ENCODE data around the gene BMPR1B.

Gene BMPR1B

DNA sequence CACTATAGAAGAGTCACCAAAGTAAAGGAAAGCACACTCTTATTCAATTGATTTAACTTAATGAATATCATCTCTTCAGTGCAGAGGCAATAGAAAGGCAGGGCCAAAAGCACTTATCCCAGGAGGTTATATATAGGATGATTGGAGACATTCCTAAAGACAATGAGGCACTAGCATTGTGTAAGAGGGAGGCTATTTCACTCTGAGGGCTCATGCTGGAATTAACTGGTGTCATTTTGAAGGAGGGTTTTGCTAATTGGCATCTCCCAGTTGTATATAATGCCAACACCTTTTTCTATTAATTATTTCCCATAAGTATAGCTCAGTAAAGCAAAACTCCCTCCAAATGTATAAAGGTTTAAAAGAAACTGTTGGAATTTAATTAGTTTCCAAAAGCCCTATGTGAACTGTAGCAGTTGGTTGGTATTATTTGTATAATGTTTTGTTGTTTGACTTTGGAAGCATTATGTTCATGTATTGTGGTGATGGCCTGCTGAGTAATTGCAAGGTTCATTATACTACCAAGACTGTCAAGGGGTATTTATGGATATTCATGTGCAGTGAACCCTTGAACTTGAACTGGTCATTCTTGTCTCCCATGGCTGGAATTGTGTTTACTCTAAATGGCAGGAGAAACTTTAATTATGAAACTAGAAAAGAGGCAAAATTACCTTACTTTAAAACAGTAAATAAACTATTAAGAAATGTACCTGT lies 270.3 kb downstream of the BMPR1B start:
- Histone ChIP-seq H3K36me3 (ENCODE audit: control insufficient read depth, low read length) (no peaks in the 10 kb centered on the region), H3K4me1 (ENCODE audit: control insufficient read depth, low read length) (no peaks in the 10 kb centered on the region), H3F3A (ENCODE audit: control insufficient read depth, insufficient read depth) (no peaks in the 10 kb centered on the region), H4K20me1 (ENCODE audit: control insufficient read depth, insufficient read depth, low read depth, low read length) (no peaks in the 10 kb centered on the region), H3K27ac (ENCODE audit: low read depth, low read length) (no peak overlapping the region), H3K4me3 (ENCODE audit: low read length) (no peak overlapping the region), H3K4me2 (ENCODE audit: low read length) (no peak overlapping the region), H3K79me2 (ENCODE audit: control insufficient read depth, low read length) (no peaks in the 10 kb centered on the region), H3K9me3 (ENCODE audit: control insufficient read depth, insufficient read depth, low read length) (no peaks in the 10 kb centered on the region), H3K27me3 (ENCODE audit: control insufficient read depth, low read length) (no peaks in the 10 kb centered on the region), H3K9me2 (replicated peaks; ENCODE audit: control insufficient read depth, low read length) (no peaks in the 10 kb centered on the region)
- TF ChIP-seq CTCF (IDR thresholded peaks at IDR 0.05; ENCODE audit: low read depth, low read length, poor library complexity, severe bottlenecking) (no peak), EZH2phosphoT487 (IDR thresholded peaks at IDR 0.05; ENCODE audit: borderline replicate concordance, low read length) (no peak)

DNA sequence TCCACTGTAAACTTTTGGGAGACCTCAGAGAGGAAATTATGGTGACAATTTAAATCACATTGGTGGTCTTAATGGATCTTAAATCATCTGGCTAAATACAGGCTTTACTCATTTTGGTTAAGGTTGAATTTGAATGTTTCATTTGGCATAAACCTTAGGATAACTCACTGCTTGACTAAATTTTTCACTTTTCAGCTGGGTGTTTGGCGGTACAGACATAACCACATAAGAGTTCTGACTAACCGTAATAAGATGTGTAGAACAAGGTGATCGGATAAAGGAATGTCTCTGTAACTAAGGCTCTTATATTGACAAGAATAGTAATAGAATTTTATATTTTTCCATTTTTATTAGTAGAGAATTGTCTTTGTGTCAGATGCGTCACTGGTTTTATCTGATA lies 281.0 kb downstream of the BMPR1B start:
- Histone ChIP-seq H3K27me3 (ENCODE audit: control insufficient read depth, low read length) (no peaks in the 10 kb centered on the region), H3F3A (ENCODE audit: control insufficient read depth, insufficient read depth) (no peaks in the 10 kb centered on the region), H3K9me2 (replicated peaks; ENCODE audit: control insufficient read depth, low read length) (no peaks in the 10 kb centered on the region), H3K36me3 (ENCODE audit: control insufficient read depth, low read length) (no peaks in the 10 kb centered on the region), H3K27ac (ENCODE audit: low read depth, low read length) (no peak overlapping the region), H4K20me1 (ENCODE audit: control insufficient read depth, insufficient read depth, low read depth, low read length) (no peaks in the 10 kb centered on the region), H3K9me3 (ENCODE audit: control insufficient read depth, insufficient read depth, low read length) (no peaks in the 10 kb centered on the region), H3K4me3 (ENCODE audit: low read length) (no peak overlapping the region), H3K79me2 (ENCODE audit: control insufficient read depth, low read length) (no peaks in the 10 kb centered on the region), H3K4me2 (ENCODE audit: low read length) (no peak overlapping the region), H3K4me1 (ENCODE audit: control insufficient read depth, low read length) (no peaks in the 10 kb centered on the region)
- TF ChIP-seq CTCF (IDR thresholded peaks at IDR 0.05; ENCODE audit: low read depth, low read length, poor library complexity, severe bottlenecking) (no peak), EZH2phosphoT487 (IDR thresholded peaks at IDR 0.05; ENCODE audit: borderline replicate concordance, low read length) (no peak)

GRCh38 chr4:95044324-95044837 lies 286.6 kb downstream of the BMPR1B start:
- no peaks in the 10 kb centered on the region for H4K20me1 ChIP-seq (ENCODE audit: control insufficient read depth, insufficient read depth, low read depth, low read length)
- no peak for TF ChIP-seq EZH2phosphoT487 (IDR thresholded peaks at IDR 0.05; ENCODE audit: borderline replicate concordance, low read length)
- no peak for TF ChIP-seq CTCF (IDR thresholded peaks at IDR 0.05; ENCODE audit: low read depth, low read length, poor library complexity, severe bottlenecking)

More at GRCh38 chr4:95044324-95044837, 286.6 kb downstream of the BMPR1B start:
- Histone ChIP-seq H3K4me1 (ENCODE audit: control insufficient read depth, low read length) (no peaks in the 10 kb centered on the region), H3K27me3 (ENCODE audit: control insufficient read depth, low read length) (no peaks in the 10 kb centered on the region), H3K4me3 (ENCODE audit: low read length) (no peak overlapping the region), H3K9me3 (ENCODE audit: control insufficient read depth, insufficient read depth, low read length) (no peaks in the 10 kb centered on the region), H3F3A (ENCODE audit: control insufficient read depth, insufficient read depth) (no peaks in the 10 kb centered on the region), H3K79me2 (ENCODE audit: control insufficient read depth, low read length) (no peaks in the 10 kb centered on the region), H3K36me3 (ENCODE audit: control insufficient read depth, low read length) (no peaks in the 10 kb centered on the region), H3K27ac (ENCODE audit: low read depth, low read length) (no peak overlapping the region), H3K4me2 (ENCODE audit: low read length) (no peak overlapping the region), H3K9me2 (replicated peaks; ENCODE audit: control insufficient read depth, low read length) (no peaks in the 10 kb centered on the region)

All from DOHH2 (cell line).